Thoracic aorta (tissue), 2 donors: ENCODE data around the gene CENPF. TPM values are rescaled to one million over a fixed set of nuclear protein-coding genes. Genes with fewer than 3 reads are reported as not detected.

ENCODE experiments used
- ATAC-seq: fragments of 150-250 bp; one replicate; pipeline ENCODE4 v1.8.0; 2017; ENCODE audit warnings: low read depth; ENCODE audit not compliant: insufficient number of reproducible peaks, low FRiP score
- DNase-seq: peaks from one replicate; pipeline ENCODE4 v3.0.0-alpha.2; 2020; ENCODE audit warnings: low spot score
- H3K27ac ChIP-seq, 2 donors: fragments of 200-600 bp; sonication (generic); 1 replicate in 1 of 2; 2 replicates in 1 of 2; pipeline ENCODE4 v1.5.1; 2016; ENCODE audit warnings: mild to moderate bottlenecking in 2 of 2, moderate library complexity in 2 of 2
- H3K27me3 ChIP-seq: fragments of 200-600 bp; sonication (generic); replicated peaks from 2 replicates; pipeline ENCODE4 v1.6.0; 2016; ENCODE audit warnings: mild to moderate bottlenecking; ENCODE audit not compliant: insufficient read depth
- H3K36me3 ChIP-seq: fragments of 200-600 bp; sonication (generic); one replicate; pipeline ENCODE4 v1.5.1; 2016
- H3K4me1 ChIP-seq, 2 donors: fragments of 200-600 bp; sonication (generic); 1 replicate in 1 of 2; 2 replicates in 1 of 2; pipeline versions ENCODE4 v1.5.1 to v1.6.0; 2016; ENCODE audit warnings: low read depth in 2 of 2, mild to moderate bottlenecking in 1 of 2; ENCODE audit not compliant: control insufficient read depth in 1 of 2
- H3K4me3 ChIP-seq: fragments of 200-600 bp; sonication (generic); 2 replicates; pipeline ENCODE4 v1.5.1; 2016; ENCODE audit warnings: mild to moderate bottlenecking
- H3K9me3 ChIP-seq: fragments of 200-600 bp; sonication (generic); 2 replicates; pipeline ENCODE4 v1.5.1; 2016
- total RNA-seq, 2 donors: library from RNA; depleted of rRNA; stranded (reverse); fragments of >200 nt; gene quantifications; one replicate each; pipeline versions ENCODE4 v1.1.0 to v1.2.3, GENCODE V29; 2016
- TF ChIP-seq, protein P1 (sequence below): fragments of 200-600 bp; sonication (generic); IDR thresholded peaks from one replicate; pipeline ENCODE4 v1.5.1; 2019; ENCODE audit warnings: antibody characterized with exemption

Gene CENPF
- total RNA-seq, 2 donors from 2014 or later, result under 0.01 to 1.8 TPM

DNA sequence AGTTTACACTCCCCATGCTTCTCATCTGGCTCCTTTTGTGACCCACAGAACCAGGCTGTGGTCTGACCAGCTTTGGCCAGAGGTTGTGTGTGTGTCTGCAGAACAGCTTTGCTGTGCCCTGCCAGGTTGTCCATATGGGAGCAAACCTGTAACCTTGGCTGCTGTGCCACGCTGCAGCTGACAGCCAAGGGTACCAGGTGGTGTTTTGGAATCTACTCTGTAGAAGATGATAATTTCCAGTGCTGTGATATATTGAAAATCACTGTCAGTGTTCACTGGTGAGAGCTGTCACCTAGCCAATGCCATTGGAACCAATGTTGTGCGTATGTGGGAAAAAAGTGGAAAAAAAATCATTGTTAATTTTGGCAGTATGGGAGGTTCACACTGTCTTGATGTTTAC is 18.2 kb downstream of the CENPF start:
- no peak for DNase-seq
- no peak overlapping the region for H3K27ac ChIP-seq
- H3K36me3 ChIP-seq, result no peaks in the 10 kb centered on the region
- H3K27me3 ChIP-seq, result no peaks in the 10 kb centered on the region
- H3K4me3 ChIP-seq, result no peak overlapping the region
- no peak for ATAC-seq
- no peaks in the 10 kb centered on the region for H3K9me3 ChIP-seq
- no peaks in the 10 kb centered on the region for H3K4me1 ChIP-seq
- TF ChIP-seq, protein P1, sequence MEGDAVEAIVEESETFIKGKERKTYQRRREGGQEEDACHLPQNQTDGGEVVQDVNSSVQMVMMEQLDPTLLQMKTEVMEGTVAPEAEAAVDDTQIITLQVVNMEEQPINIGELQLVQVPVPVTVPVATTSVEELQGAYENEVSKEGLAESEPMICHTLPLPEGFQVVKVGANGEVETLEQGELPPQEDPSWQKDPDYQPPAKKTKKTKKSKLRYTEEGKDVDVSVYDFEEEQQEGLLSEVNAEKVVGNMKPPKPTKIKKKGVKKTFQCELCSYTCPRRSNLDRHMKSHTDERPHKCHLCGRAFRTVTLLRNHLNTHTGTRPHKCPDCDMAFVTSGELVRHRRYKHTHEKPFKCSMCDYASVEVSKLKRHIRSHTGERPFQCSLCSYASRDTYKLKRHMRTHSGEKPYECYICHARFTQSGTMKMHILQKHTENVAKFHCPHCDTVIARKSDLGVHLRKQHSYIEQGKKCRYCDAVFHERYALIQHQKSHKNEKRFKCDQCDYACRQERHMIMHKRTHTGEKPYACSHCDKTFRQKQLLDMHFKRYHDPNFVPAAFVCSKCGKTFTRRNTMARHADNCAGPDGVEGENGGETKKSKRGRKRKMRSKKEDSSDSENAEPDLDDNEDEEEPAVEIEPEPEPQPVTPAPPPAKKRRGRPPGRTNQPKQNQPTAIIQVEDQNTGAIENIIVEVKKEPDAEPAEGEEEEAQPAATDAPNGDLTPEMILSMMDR, result no peak

DNA sequence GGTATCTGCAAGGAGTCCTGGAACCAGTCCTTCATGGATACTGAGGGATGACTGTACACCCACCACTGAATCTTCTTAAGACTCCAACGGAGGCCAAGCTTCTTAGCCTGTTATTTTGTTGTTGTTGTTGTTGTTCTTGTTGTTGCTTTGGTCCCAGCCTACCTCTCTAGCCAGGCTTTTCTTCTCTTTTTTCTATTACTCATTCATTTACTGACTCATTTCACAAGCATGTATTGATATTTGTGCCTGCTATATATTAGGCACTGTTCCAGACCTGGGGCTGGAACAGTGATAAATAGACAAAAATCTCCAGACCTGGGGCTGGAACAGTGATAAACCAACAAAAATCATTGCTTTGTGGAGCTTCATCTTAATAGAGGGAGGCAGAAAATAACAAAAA is 20.4 kb downstream of the CENPF start:
- H3K27ac ChIP-seq, result no peak overlapping the region
- H3K4me1 ChIP-seq, result no peaks in the 10 kb centered on the region
- DNase-seq (no peak), ATAC-seq (no peak)
- no peaks in the 10 kb centered on the region for H3K9me3 ChIP-seq
- H3K36me3 ChIP-seq, result no peaks in the 10 kb centered on the region
- H3K27me3 ChIP-seq, result no peaks in the 10 kb centered on the region
- TF ChIP-seq, protein P1, result no peak
- H3K4me3 ChIP-seq, result no peak overlapping the region

DNA sequence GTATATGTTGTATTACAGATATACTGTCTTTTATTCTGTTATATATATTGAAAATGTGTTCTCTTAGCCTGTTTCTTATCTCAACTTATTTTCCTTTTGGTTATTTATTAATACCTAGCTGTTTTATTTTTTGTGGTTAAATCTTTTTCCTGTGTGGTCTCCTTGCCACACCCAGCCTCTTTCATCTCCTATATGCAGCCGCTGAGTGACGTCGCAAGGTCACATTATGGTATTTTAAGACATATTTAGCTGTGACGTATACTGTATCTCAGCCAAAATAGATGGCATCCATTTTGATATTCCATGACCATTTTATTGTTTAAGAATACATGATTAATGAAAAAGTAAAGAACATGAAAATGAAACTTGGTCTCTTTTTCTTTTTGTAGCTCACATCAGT is 29.1 kb downstream of the CENPF start:
- no peak overlapping the region for H3K27ac ChIP-seq
- no peaks in the 10 kb centered on the region for H3K36me3 ChIP-seq
- H3K27me3 ChIP-seq, result no peaks in the 10 kb centered on the region
- ATAC-seq (no peak), DNase-seq (no peak)
- H3K4me1 ChIP-seq, result no peaks in the 10 kb centered on the region
- H3K4me3 ChIP-seq, result no peak overlapping the region
- H3K9me3 ChIP-seq, result no peaks in the 10 kb centered on the region
- TF ChIP-seq, protein P1, result no peak

DNA sequence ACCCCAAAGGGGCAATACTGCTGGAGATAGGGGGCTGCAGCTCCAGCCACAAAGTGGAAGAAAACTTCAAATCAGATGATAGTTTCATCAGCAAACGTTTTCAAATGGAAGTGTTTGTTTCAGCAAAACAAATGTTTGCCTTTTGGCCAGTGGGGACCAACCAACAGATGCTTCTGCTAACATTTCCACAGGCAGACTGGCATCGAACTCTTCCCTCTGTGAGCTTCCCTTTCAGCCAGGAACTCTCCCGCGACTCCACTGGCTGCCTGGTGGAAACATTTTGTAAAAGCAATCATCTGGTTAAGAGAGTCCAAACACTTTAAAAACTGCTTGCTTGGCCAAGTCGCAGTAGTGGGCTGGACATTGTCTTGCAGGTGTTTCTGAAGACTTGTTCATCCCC is 30.7 kb downstream of the CENPF start:
- H3K4me1 ChIP-seq, result no peaks in the 10 kb centered on the region
- TF ChIP-seq, protein P1, result no peak
- DNase-seq, result no peak
- ATAC-seq, result no peak
- no peaks in the 10 kb centered on the region for H3K27me3 ChIP-seq
- no peak overlapping the region for H3K27ac ChIP-seq
- H3K36me3 ChIP-seq, result no peaks in the 10 kb centered on the region
- H3K4me3 ChIP-seq, result no peak overlapping the region
- no peaks in the 10 kb centered on the region for H3K9me3 ChIP-seq

DNA sequence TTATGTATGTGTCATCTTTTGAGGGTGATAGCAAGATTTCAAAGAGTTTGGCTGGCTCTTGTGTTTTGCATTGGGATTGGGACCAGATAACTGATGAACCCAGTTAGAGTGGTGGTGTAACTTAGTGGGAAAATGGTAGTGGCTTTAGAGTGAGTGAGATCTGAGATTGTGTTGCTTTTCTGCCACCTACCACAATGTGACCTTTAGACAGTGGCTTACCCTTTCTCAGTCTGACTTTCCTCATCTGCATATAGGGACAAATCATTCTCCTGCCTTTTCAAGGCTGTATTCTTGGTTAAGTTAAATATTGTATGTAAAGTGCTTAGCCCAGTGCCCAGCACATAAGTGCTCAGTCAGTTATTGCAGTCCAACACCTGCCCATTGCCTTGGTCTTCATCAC is 31.3 kb downstream of the CENPF start:
- TF ChIP-seq, protein P1, result no peak
- no peaks in the 10 kb centered on the region for H3K9me3 ChIP-seq
- no peaks in the 10 kb centered on the region for H3K4me1 ChIP-seq
- no peak overlapping the region for H3K4me3 ChIP-seq
- no peaks in the 10 kb centered on the region for H3K27me3 ChIP-seq
- ATAC-seq (no peak), DNase-seq (no peak)
- H3K36me3 ChIP-seq, result no peaks in the 10 kb centered on the region
- H3K27ac ChIP-seq, result no peak overlapping the region
